HG03095 (cell line): ENCODE results near the gene PRKCE.

Experiments used
- ATAC-seq: cut with Tn5 transposase; IDR thresholded peaks from one replicate; pipeline ENCODE4 v1.9.1; 2021; ENCODE audit warnings: moderate library complexity; ENCODE audit not compliant: unreplicated experiment

Gene PRKCE

DNA sequence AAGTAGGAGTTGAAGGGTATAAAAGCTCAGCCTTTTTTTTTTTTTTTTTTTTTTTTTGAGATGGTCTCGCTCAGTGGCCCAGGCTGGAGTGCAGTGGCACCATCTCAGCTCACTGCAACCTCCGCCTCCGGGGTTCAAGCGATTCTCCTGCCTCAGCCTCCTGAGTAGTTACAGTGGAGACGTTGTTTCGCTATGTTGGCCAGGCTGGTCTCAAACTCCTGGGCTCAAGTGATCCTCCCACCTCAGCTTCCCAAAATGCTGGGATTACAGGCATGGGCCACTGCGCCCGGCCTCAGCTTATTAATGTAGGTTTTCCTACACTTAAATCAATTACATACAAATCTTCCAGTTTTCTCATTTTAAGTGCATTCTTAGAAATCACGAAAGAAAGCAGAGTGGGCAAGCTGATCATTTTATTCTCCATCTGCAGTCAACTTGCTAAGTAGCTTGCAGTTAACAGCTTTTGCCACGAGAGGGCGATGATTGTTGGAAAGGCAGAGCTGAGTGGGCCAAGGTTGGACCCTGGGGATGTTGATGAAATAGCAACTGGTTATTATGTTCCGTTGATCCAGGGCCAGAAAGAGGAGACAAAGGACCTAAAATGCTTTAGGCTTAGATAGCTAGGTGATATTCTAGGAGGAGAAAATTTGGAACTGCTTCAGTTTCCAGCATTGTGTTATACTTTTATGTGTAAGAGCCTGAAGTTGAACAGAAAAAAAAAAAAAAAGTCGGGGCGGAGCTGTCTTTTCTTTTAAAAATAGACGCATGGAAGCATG is 411.4 kb downstream of the PRKCE start:
- ATAC-seq: no peak

DNA sequence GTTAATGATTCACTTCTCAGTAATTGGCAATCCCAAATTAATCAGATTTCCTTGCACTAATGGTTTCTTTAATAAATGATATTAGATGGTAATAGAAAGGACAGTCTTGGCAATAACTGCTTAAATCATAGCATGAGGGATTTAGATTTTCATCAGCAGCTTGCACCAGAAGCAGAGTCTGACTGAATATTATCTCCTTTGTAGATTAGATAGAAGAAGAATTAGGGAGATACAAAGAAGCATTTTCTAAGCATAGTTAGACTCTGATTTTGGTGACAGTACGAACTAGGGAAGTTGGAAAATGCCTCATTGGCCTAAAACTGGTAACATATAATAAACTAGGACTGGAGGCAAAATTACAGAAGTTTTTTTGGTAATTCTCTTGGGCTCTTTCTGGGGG is 412.9 kb downstream of the PRKCE start:
- ATAC-seq: no peak

DNA sequence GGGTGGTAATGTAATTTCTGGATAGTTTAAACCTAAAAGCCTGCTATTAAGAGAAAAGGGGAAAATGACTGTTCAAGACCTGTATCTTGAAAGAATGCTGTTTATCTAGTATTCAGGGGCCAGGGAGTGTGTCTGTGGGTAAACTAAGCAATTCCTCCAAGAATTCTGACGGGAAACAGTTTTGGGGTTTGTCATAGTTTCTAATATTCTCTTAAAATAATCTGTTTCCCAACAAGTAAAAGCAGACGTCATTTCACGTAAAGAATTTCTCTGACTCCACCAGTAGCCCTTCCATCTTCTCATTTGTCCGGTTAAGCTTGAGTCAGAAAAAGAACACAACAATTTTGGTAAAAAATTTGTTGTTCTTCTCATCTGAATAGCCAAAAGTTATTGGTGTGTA is 413.7 kb downstream of the PRKCE start:
- no peak for ATAC-seq

DNA sequence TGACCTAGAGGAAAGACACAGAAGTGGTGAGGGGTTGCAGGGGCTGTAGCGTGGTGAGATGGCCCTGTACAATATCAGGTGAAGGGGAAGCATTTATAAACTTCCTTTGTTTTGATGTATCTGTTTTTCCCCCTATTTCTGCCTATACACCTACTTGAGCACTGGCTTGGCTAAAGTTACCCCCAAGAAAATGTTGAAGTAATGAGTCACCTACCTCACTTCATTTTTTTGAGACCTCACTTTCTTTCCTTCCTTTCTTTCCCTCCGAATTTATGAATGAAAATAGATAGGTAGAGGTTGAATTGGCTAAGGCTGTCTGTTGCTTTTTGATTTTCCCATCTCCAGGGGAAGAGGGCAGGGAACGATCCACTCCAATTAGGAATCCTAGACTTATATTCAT is 414.6 kb downstream of the PRKCE start:
- ATAC-seq: no peak

DNA sequence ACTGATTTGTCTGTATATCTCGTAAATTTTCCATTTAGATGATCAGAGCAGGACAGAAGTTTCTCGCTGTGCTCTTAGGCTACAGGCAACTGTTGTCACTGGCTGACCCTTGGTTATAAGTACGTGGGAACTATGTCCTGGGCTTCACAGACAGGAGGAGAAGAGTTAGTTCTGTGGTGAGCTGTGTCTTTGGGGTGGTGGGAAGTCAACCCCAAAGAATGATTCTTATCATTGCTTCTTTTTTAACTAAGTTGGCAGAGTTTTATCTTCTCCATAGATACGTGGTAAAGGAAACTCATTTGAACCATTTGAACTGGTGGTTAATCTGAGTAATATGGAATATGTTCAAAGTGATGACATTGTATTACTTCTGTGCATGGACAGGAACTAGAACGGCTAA is 415.1 kb downstream of the PRKCE start:
- no peak for ATAC-seq

DNA sequence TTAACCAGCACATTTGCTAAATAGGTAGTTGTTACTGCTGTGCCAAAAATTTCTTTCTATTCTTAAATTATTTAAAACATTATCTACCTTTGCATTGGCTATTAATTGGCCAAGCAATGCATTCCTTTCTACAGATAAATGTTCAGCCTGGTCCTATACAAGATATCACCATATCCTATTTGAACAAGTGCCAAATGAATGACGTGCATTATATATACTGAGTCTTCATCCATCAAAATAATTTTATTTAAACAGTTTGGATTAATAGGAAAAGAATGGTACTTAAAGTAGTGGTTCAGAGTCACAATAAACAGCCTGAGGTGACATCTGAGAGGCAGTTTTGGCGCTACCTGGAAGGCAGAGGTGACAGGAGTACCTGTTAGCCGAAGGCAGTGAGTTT is 415.6 kb downstream of the PRKCE start:
- ATAC-seq: no peak

DNA sequence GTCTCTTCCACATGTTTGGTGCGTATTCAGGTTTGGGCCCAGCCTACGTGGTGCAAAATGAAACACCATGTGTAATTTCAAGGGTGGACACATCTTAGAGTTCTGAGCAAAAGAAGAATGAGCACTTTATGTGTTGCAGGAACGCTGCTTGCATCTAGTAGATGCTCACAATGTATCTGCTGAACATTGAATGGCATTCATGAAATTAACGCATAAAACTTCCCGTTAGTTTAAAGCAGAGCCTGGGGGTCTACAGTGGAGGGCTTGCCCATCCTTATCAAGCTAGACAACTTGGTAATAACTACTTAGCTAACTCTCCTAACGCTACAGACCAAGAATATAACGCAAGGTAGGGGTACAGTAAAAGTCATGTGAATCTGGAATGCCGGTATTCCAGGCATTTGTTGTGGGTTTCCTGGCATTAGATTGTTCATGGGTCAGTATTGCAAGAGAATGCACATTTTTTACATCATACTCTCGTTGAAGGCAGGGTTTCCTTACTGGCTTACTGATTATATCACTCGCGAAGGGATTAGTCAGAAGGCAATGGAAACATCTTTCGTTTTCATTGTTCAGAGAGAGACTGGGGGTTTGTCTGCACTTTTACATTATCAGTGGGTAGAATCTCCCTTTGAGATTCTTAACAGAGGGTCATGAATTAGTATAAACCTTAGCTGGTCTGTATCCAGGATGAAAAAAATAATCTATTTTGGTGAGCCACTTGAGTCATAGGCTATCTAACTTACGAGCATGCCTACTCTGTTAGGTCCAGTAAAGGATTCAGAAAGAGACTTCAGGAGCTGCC is 416.2 kb downstream of the PRKCE start:
- no peak for ATAC-seq

DNA sequence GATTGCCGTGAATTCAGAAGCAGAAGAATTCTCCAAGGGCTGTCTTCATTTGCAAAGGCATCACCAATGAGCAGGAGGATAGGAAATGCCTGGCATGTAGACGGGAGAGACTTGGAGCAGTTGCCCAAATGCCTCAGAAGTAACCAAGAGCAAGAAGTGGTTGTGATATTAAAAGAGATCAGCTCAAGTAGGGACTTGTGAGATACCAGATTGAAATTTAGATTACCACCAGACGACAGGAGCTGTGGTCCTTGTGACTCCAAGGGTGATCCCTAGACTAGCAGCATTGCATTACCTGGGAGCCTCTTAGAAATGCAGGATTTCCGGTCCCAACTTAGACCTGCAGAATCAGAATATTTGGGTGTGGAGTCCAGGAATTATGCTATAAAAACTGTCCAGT is 417.2 kb downstream of the PRKCE start:
- ATAC-seq: no peak

DNA sequence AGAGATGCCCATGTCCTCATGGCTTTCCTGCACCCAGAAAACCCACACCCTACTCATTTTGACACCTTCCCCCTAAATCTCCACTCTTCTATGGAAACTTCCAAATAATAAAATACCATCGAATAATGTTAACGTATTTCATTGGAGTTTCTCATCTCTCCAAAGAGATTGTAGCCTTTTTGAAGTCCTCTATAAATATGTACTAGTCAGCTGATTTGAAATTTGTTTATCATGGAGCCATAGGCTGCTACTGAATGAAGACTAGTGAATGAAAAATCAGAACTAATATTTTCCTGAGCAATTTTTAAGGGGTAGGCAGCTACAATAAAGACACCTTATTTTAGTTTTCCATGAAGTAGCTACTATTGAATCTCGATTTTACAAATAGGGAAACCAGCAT is 419.6 kb downstream of the PRKCE start:
- no peak for ATAC-seq

DNA sequence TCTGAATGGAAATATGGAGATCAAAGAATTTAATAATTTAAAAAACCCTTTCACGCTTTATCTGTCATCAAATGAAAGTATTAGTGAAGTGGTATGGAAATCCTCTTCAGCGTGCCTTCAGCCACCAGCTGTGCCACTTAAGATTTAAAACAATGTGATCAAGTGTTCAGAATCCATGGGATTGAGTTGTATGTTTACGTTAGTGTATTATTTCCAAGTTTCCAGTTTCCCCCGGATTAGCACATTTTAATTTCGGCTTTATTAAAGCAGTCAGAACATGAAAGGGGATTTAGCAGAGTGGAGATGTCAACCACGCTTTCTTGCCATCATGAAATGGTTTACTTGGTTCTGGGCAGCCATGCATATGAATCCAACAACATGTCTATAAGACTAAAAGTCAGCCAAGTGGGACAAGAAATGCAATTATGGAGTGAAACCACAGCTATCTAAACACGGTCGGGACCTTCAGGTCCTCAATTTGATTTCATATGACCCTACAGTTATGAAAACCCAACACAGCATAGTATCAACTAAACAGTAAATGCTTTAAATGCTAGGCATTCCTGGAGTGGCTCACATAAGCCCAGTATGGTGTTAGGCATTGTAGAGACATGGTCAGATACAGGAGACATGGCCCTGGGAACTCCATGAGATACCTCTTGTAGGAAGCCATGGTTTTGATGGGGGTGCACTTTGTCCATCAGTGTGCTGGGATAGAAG is 420.8 kb downstream of the PRKCE start:
- no peak for ATAC-seq

DNA sequence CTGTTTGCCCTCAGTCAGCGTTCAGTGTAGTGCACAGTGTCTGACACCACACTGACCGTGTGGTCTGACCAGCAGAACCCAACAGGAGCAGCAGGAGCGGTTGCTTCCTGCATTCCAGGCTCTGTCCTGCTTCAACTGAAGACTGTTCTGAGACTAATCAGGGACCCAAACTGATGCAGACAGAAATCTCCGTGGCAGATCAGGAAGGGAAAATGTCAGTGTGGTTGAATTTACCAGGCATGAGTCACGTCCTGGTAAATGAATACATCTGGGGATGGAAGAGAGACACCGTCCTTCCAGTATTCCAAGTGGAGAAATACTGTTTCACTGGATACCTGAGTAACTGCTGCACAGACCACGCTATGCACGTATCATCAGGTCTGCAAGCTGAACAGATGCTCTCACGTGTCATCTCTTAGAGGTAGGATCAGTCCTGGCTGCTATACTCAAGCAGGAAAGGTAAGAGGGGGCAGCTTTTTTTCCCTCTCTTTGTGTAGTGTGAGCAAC is 422.1 kb downstream of the PRKCE start:
- no peak for ATAC-seq

DNA sequence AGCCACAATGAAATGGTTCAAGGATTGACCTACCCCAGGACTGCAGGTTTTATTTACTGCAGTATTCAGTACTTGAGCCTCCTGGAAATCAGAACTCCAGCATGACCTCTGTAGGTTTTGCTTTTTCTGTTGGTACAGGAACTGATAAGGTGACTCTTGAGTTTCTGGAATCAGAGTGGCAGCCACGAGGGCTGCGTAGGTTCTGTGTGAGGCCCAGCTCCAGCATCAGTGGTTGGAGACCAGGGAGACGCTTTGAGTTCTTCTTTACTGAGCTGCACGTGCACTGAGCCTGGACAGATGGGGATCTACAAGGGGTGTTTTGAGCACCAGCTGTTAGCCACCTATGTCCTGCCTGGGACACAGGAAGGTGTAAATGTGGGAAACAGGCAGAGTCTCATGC is 423.0 kb downstream of the PRKCE start:
- no peak for ATAC-seq

DNA sequence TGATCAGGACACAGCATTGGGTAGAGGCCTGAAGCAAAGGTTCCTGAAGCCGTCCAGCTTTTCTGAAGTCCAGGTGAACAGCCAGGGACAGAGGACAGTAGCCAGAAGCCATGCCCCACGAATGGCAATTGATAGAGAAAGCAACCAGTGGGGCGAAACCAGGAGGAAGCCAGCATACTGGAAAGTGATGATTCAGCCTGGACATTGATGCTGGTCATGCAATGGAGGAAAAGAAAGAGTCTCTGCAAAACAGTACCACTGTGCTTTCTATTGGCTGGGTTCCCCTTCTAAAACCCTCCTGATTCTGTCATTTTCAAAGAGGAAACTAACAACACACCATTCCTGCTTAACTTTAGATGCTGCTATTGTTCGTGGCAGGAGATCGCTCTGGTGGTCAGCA is 424.4 kb downstream of the PRKCE start:
- no peak for ATAC-seq

DNA sequence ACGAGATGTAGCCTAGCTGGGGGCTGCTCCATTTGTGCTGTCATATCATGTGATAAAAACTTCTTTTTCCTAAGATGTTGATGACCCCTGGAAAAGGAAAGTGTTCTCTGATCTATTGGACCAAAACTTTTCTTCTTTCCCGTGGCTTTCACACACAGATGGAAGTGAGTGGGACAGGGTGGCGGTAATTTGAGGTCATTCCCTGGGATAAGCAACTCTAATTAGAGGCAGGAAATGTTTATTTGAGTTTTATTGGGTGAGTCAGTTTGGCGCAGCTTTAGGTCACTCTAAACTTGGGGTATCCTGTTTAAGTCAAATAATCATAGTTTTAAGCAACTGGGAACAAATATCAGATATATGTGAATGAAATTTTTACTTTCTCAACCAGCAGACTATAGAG is 424.8 kb downstream of the PRKCE start:
- ATAC-seq: no peak

DNA sequence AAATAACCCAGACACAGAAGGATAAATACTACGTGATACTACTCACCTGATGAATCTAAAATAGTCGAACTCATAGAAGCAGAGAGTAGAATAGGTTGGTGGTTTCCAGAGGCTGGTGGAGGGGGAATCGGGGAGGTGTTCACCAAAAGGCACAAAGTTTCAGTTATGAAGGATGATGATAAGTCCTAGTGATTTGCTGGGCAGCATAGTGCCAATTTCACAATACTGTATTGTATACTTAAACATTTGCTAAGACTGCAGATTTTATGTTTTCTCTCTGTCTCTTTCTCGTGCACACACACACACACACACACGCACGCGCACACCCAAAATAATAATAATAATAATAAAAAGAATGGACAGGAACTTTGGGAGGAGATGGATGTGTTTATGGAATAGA is 425.4 kb downstream of the PRKCE start:
- ATAC-seq: no peak

DNA sequence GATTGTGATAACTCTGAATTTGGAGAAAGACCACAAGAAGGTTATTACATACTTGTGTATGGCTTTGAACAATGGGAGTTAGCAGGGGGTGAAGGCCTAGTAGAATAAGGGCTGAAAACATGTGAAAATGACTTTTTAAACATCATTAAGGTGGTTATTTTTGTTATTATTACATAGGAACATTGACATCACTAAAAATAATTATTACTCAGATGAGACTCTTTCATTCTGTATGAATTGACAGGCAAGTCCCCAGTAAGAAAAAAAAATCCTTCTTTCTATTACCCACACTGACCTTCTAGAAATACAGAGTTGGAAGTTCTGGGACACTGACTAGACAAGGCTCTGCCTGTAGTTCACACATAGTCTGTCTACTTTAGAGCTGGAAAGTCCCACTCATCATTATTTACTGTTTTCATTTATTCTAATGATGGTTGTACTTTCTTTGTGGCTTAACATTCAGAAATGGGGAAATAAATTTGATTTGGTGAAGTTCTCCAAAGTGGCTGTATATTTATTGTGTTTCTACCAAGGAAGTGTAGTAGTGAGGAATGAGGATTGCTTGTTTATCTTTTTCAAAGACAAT is 426.1 kb downstream of the PRKCE start:
- ATAC-seq: no peak

DNA sequence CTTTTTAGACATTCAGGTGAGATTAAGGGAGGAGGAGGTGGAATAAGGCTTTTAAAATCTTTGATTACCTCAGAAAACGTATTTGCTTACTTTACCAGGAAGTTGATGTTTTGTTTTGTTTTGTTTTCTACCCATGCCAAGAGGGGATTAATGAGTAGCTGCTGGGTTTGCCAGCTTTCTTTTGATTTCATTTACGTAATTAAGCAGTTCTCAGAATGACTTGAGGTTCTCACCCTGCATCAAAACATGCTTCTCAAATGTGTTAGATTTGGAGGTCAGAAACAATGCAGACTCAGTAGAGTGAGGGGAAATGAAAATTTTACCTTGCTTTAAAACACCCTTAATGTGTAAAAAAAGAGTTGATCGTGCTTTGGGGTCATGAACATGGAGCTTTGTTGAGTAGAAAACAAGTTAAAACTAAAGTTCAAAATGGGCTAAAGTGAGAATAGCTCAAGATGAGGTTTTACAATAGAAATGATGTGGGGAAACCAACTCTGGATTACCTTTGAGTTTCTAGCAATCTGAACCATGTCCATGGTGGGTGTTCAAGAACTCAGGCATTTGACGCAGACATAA is 428.6 kb downstream of the PRKCE start:
- no peak for ATAC-seq

DNA sequence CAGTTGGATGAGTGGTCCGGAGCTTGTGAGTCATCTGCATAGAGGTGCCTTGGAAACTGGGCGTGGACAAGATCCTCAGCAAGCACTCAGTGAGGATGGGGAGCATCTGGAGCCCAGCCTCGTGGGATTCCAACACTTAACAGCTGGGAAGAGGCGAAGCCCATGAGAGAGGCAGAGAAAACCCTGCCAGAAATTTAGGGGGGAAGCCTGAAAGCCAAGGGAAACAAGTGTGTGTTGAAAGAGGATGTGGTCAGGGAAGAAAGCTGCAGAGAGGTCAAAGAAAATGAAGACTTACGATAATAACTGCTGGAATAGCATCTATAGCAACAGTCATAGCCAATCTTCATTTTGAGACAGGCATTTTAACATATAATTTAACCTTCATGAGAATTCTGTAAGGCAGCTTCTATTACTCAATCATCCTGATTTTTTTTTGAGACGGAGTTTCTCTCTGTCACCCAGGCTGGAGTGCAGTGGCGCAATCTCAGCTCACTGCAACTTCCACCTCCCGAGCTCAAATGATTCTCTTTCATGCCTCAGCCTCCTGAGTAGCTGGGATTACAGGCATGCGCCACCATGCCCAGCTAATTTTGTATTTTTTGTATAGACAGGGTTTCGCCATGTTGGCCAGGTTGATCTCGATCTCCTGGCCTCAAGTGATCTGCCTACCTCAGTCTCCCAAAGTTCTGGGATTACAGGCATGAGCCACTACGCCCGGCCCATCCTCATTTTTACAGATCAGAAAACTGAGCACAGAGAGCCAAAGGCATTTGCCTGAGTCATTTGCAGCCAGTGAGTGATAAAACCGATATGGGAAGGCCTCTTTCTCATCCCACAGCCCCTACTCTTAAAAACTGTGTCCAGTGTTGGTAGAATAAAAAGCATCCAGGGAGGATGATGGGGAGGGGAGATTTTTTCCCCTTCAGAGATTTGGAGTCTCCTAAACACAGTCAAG is 431.3 kb downstream of the PRKCE start:
- ATAC-seq: no peak

DNA sequence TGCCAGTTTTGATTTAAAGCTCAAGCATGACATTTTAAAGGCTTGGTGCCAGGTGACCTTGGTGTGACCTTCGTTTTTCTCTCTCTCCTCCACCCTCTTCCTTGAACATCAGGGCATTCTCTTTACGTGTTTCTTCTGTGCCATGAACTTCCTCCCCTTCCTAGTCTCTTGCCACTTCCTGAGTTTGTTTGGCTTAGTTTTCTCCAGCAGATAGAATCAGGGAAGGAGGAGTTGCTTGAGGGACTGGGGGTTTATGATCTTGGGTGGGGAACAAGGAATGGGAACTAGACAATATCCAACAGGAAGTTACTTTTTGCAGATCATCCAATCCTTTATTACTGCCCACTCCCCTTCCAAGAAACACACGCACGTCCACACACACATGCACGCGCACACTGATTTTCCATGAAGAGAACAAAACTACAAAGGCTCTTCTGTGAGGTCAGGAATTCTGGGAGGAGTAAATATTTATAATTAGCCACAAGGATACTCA is 435.1 kb downstream of the PRKCE start:
- no peak for ATAC-seq

DNA sequence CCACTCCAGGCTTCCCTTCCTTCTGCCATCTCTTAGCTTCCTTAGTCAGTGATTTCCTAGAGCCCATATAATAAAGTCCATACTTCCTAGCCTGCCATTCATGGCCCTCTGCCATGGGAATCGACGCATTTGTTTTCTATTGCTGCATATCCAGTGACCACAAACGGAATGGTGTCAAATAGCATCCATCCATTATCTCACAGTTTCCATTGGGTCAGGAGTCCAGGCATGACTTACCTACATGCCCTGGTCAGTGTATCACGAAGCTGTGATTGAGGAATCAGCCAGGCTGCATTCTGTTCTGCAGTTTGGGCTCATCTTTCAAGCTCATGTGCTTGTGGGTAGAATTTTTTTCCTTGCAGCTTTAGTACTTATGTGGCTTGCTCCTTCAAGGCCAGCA is 436.0 kb downstream of the PRKCE start:
- no peak for ATAC-seq
